C4-2B (cell line): Measurements from ENCODE around the gene KLHDC10.

Experiments
- CTCF ChIP-seq: fragments of 450-650 bp; conservative IDR thresholded peaks from 2 replicates; pipeline ENCODE4 v1.5.1; 2017; ENCODE audit warnings: mild to moderate bottlenecking
- ZFX ChIP-seq: fragments of 450-650 bp; IDR thresholded peaks from 2 replicates; pipeline ENCODE4 v1.6.1; 2017

- no peak for TF ChIP-seq ZFX
- TF ChIP-seq CTCF: no peak
Observed at GRCh38 chr7:130160023-130160422, 89.7 kb downstream of the KLHDC10 start.
